ENCODE data around the gene HAUS7. TPM values are rescaled to one million over a fixed set of nuclear protein-coding genes. Genes with fewer than 3 reads are reported as not detected.

Gene HAUS7
- total RNA-seq, 2 donors from 2014 or later = 10.5 to 15.9 TPM

- no peak for DNase-seq (ENCODE audit: low spot score)
- no peaks in the 10 kb centered on the region for H3K36me3 ChIP-seq
- H3K27me3 ChIP-seq = no peaks in the 10 kb centered on the region
- no peak overlapping the region for H3K27ac ChIP-seq
- peaks cover 0 to 7% of the 10 kb centered on the region in 2 donors for H3K4me1 ChIP-seq
- no peak overlapping the region for H3K4me3 ChIP-seq
- H3K9me3 ChIP-seq = no peaks in the 10 kb centered on the region
- no peak for TF ChIP-seq CTCF (IDR thresholded peaks at IDR 0.05)
These were observed 14.8 kb downstream of the HAUS7 start for GRCh38 chrX:153455571-153455970.

GRCh38 chrX:153454901-153455550 lies 15.3 kb downstream of the HAUS7 start:
- Histone ChIP-seq H3K27ac (no peak overlapping the region), H3K4me3 (no peak overlapping the region), H3K4me1 (peaks cover 0 to 7% of the 10 kb centered on the region in 2 donors), H3K9me3 (no peaks in the 10 kb centered on the region), H3K27me3 (no peaks in the 10 kb centered on the region), H3K36me3 (no peaks in the 10 kb centered on the region)
- TF ChIP-seq CTCF (IDR thresholded peaks at IDR 0.05) = no peak
- no peak for DNase-seq (ENCODE audit: low spot score)

GRCh38 chrX:153450949-153451277 lies 19.5 kb downstream of the HAUS7 start:
- TF ChIP-seq CTCF (IDR thresholded peaks at IDR 0.05) = no peak
- no peaks in the 10 kb centered on the region for H3K36me3 ChIP-seq
- no peaks in the 10 kb centered on the region for H3K27me3 ChIP-seq
- H3K27ac ChIP-seq = no peak overlapping the region
- no peaks in the 10 kb centered on the region for H3K9me3 ChIP-seq
- H3K4me1 ChIP-seq = no peaks in the 10 kb centered on the region
- no peak overlapping the region for H3K4me3 ChIP-seq
- DNase-seq (ENCODE audit: low spot score) = no peak

- H3K36me3 ChIP-seq = no peaks in the 10 kb centered on the region
- no peak for DNase-seq (ENCODE audit: low spot score)
- H3K9me3 ChIP-seq = no peaks in the 10 kb centered on the region
- H3K27ac ChIP-seq = no peak overlapping the region
- H3K4me1 ChIP-seq = no peaks in the 10 kb centered on the region
- H3K27me3 ChIP-seq = no peaks in the 10 kb centered on the region
- TF ChIP-seq CTCF (IDR thresholded peaks at IDR 0.05) = no peak
- H3K4me3 ChIP-seq = no peak overlapping the region
These were observed 20.0 kb downstream of the HAUS7 start for GRCh38 chrX:153450114-153450948.

- no peaks in the 10 kb centered on the region for H3K36me3 ChIP-seq
- H3K4me1 ChIP-seq = no peaks in the 10 kb centered on the region
- H3K9me3 ChIP-seq = no peaks in the 10 kb centered on the region
- no peaks in the 10 kb centered on the region for H3K27me3 ChIP-seq
- no peak overlapping the region for H3K27ac ChIP-seq
- DNase-seq (ENCODE audit: low spot score) = no peak
- no peak overlapping the region for H3K4me3 ChIP-seq
- TF ChIP-seq CTCF (IDR thresholded peaks at IDR 0.05) = no peak
These were observed 20.8 kb downstream of the HAUS7 start for GRCh38 chrX:153449368-153450113.

All from right atrium auricular region (tissue), 2 donors.